Testis (tissue), 2 donors: ENCODE data around the gene ETHE1.

Source experiments
- CTCF ChIP-seq, 3 experiments: fragments of 450-650 bp in 2 of 3; fragments of 200-600 bp in 1 of 3; sonication (generic) in 1 of 3; IDR thresholded peaks; one replicate each; pipeline ENCODE4 v1.5.1; 2016 to 2019; ENCODE audit warnings: antibody characterized with exemption in 3 of 3, mild to moderate bottlenecking in 2 of 3, moderate library complexity in 1 of 3
- POLR2A ChIP-seq: fragments of 450-650 bp; IDR thresholded peaks from one replicate; pipeline ENCODE4 v1.6.1; 2017; ENCODE audit warnings: antibody characterized with exemption, mild to moderate bottlenecking, moderate library complexity

- TF ChIP-seq CTCF (IDR thresholded peaks at IDR 0.05) (no peak), POLR2A (no peak)
Observed at GRCh38 chr19:43469160-43469480, 57.9 kb downstream of the ETHE1 start.
